ENCODE measurements around the gene PTPRU.

DNA sequence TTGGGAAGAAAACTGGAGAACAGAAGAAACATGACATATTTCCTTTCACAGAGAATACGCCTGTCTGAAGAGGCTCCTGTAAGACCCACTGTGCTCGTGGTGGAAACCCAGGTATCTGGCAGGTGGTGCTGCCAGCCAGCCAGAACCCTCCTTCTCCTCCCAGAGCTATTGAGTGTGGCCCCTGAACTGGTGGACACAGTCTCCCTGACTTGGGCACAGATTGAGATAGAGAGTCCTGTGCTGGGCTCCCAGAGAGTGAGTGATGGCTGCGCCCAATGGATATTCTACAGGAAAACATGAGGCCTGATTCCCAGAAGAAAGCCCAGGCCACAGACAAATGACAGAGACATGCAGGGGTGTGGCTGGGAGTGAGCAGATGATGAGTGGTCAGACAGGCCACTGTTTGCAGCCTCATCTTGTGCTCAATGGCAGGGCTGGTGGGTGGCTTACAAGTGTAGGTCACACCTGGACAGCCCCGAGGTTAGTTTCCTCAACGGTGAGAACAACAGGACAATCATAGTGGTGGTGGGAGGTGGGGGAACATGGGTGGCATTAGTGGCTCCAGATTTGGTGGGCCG is 127.9 kb downstream of the PTPRU start:
- TF ChIP-seq CTCF (IDR thresholded peaks at IDR 0.05) (no peak), EP300 (IDR thresholded peaks at IDR 0.05) (no peak), POLR2A (IDR thresholded peaks at IDR 0.05) (no peak)

Data from suprapubic skin (tissue), 3 donors.